ENCODE data around the gene SHC4. TPM values are rescaled to one million over a fixed set of nuclear protein-coding genes. Genes with fewer than 3 reads are reported as not detected.

Gene SHC4
- total and polyA plus RNA-seq, 2 of the 13 experiments (the other 11 are each of a cell fraction or from before 2014, with no cell fraction given) = 0.04 TPM; not detected in 1

DNA sequence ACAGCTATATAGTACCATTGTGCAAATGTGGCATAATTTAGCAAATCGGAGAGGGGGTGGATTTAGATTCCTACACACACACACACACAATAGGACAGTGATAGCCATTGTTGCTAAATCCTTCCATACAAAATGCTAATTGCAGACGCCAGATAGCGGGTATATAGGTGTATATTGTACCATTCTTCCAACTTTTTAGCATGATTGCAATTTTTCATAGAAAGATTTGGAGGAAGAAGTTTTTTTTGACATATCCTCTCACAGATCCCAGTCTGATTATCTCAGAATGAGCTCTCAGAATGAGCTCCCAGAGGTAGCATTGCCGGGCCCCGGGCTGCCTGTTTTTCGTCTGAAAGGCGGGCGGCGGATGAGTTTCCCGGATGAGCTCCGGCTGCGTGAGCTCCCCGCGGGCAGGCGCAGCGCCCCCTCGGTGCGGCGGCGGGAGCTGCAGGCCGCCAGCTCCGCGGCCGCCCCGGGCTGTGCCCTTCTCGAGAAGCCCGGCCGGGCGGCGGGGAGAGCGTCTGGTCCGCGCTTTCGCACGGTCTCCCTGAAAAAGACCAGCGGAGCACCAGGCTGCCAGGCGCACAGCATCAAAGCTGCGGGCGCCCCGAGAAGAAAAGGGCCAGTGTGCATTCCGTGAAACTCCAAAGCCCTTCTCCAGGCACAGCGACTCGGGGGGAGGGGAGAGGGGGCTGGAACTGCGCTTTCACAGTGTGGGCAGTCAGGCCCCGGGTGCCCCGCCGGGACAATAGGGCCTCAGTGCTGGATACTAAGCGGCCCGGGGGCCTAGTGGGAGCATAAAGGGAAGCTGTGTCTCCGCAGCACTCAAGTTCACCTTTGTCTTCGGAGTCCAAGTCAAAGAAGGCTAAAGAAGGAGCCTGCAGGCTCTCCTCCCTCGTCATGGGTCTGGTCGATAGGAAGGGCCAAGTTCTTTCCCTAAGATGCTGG is 12.0 kb upstream of the SHC4 start (continued):
- TF ChIP-seq, protein P1, sequence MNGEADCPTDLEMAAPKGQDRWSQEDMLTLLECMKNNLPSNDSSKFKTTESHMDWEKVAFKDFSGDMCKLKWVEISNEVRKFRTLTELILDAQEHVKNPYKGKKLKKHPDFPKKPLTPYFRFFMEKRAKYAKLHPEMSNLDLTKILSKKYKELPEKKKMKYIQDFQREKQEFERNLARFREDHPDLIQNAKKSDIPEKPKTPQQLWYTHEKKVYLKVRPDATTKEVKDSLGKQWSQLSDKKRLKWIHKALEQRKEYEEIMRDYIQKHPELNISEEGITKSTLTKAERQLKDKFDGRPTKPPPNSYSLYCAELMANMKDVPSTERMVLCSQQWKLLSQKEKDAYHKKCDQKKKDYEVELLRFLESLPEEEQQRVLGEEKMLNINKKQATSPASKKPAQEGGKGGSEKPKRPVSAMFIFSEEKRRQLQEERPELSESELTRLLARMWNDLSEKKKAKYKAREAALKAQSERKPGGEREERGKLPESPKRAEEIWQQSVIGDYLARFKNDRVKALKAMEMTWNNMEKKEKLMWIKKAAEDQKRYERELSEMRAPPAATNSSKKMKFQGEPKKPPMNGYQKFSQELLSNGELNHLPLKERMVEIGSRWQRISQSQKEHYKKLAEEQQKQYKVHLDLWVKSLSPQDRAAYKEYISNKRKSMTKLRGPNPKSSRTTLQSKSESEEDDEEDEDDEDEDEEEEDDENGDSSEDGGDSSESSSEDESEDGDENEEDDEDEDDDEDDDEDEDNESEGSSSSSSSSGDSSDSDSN (CRISPR knock-in tag; IDR thresholded peaks at IDR 0.05) = peak; percentile 78; the same call in 1 of the 2 replicates
- TF ChIP-seq, protein P2, sequence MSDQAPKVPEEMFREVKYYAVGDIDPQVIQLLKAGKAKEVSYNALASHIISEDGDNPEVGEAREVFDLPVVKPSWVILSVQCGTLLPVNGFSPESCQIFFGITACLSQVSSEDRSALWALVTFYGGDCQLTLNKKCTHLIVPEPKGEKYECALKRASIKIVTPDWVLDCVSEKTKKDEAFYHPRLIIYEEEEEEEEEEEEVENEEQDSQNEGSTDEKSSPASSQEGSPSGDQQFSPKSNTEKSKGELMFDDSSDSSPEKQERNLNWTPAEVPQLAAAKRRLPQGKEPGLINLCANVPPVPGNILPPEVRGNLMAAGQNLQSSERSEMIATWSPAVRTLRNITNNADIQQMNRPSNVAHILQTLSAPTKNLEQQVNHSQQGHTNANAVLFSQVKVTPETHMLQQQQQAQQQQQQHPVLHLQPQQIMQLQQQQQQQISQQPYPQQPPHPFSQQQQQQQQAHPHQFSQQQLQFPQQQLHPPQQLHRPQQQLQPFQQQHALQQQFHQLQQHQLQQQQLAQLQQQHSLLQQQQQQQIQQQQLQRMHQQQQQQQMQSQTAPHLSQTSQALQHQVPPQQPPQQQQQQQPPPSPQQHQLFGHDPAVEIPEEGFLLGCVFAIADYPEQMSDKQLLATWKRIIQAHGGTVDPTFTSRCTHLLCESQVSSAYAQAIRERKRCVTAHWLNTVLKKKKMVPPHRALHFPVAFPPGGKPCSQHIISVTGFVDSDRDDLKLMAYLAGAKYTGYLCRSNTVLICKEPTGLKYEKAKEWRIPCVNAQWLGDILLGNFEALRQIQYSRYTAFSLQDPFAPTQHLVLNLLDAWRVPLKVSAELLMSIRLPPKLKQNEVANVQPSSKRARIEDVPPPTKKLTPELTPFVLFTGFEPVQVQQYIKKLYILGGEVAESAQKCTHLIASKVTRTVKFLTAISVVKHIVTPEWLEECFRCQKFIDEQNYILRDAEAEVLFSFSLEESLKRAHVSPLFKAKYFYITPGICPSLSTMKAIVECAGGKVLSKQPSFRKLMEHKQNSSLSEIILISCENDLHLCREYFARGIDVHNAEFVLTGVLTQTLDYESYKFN (CRISPR knock-in tag; conservative IDR thresholded peaks at IDR 0.05) = 0 out of 2 replicates have a peak, but pooled peaks have one; percentile 8
- TF ChIP-seq TCF7L2 (IDR thresholded peaks at IDR 0.05; ENCODE audit: low read depth, low read length) (no peak), HNRNPL (IDR thresholded peaks at IDR 0.05; ENCODE audit: low read depth, low read length) (0 out of 2 replicates have a peak, but pooled peaks have one; percentile 54), PCBP1 (IDR thresholded peaks at IDR 0.05; ENCODE audit: borderline replicate concordance, low read depth, low read length) (0 out of 2 replicates have a peak, but pooled peaks have one; percentile 26), PPARG (CRISPR knock-in tag; conservative IDR thresholded peaks at IDR 0.05) (no peak), SP4 (CRISPR knock-in tag; IDR thresholded peaks at IDR 0.05) (peak; percentile 46; the same call in 1 of the 2 replicates), KMT2B (CRISPR knock-in tag; IDR thresholded peaks at IDR 0.05) (peak; percentile 32; the same call in 1 of the 2 replicates), TOE1 (CRISPR knock-in tag; IDR thresholded peaks at IDR 0.05) (no peak), FOXP1 (IDR thresholded peaks at IDR 0.05) (no peak), FOXP1 (CRISPR knock-in tag; IDR thresholded peaks at IDR 0.05) (no peak), YEATS2 (CRISPR knock-in tag; IDR thresholded peaks at IDR 0.05; ENCODE audit: borderline replicate concordance) (peak; percentile 1; the same call in 1 of the 2 replicates), WIZ (CRISPR knock-in tag; IDR thresholded peaks at IDR 0.05) (0 out of 2 replicates have a peak, but pooled peaks have one; percentile 18), MAFG (CRISPR knock-in tag; IDR thresholded peaks at IDR 0.05) (no peak), ZNF768 (CRISPR knock-in tag; IDR thresholded peaks at IDR 0.05) (peak; percentile 77; the same call in 1 of the 2 replicates), ZNF326 (CRISPR knock-in tag; IDR thresholded peaks at IDR 0.05; ENCODE audit: borderline replicate concordance) (no peak), ZNF121 (CRISPR knock-in tag; IDR thresholded peaks at IDR 0.05) (0 out of 2 replicates have a peak, but pooled peaks have one; percentile 17)
- TF ChIP-seq, protein P3, sequence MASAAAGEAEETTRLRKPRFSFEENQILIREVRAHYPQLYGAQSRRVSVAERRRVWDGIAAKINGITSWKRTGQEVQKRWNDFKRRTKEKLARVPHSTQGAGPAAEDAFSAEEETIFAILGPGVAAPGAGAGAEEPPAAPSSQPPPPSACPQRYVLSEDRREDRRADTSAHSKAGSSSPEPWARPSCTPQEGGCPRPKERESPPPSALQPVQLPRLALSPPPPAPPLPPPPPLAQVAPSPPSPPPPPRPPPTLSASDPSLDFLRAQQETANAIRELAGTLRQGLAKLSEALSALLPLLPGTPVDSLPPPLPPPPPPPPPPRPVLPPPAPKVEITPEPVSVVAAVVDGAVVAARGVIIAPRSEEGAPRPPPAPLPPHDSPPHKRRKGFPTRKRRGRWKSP (CRISPR knock-in tag; IDR thresholded peaks at IDR 0.05) = peak; percentile 43; the same call in 1 of the 2 replicates
- TF ChIP-seq, protein P4, sequence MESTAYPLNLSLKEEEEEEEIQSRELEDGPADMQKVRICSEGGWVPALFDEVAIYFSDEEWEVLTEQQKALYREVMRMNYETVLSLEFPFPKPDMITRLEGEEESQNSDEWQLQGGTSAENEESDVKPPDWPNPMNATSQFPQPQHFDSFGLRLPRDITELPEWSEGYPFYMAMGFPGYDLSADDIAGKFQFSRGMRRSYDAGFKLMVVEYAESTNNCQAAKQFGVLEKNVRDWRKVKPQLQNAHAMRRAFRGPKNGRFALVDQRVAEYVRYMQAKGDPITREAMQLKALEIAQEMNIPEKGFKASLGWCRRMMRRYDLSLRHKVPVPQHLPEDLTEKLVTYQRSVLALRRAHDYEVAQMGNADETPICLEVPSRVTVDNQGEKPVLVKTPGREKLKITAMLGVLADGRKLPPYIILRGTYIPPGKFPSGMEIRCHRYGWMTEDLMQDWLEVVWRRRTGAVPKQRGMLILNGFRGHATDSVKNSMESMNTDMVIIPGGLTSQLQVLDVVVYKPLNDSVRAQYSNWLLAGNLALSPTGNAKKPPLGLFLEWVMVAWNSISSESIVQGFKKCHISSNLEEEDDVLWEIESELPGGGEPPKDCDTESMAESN (CRISPR knock-in tag; conservative IDR thresholded peaks at IDR 0.05) = peak; percentile 72; the same call in 1 of the 2 replicates
